ENCODE results near the gene RIPOR2.

Gene RIPOR2

GRCh38 chr6:24899997-24900325 is 35.8 kb downstream of the RIPOR2 start (continued):
- no peak for TF ChIP-seq ZNF843 (tag by site-specific recombination; IDR thresholded peaks at IDR 0.05)

DNA sequence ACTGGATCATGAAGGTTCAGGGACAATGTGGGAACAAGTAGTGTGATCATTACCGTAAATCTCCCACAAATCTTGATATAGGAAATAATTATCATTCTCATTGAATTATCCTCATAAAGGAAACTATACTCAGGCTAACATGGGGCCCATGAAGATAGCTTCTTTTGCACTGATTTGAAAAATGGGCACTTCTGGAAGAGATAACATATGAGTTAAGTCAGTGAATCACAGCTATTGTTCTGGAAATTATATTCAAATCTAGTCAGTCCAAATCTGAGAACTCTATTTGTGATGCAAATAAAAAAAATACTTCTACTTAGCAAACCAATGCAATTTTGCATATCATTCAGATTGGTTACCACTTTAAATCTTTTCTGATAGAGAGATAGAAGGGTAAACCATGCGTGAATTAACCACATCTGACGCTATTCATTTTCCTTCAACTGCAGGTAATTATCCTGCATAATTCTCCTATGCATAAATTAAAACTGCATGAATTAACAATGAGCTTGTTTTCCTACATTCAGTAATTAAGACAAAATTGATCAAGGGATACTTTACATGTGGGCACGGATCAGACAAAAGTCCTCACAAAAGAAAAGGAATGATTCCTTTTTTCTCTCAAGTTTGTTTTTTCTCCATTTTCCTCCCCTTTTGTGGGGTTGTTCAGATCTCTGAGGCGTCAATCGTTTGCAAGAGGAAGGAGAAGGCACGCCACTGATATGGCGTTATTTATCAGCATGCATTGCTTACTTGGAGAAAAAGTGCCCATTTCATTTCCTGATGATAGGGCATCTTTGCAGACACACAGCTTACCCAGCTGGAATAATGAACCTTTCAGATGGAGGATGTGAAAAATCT is 36.4 kb downstream of the RIPOR2 start:
- Histone ChIP-seq H3K4me3 (ENCODE audit: low read depth, low read length) (no peak overlapping the region), H3K4me1 (ENCODE audit: control insufficient read depth, insufficient read depth, low read length) (no peaks in the 10 kb centered on the region), H3K27ac (ENCODE audit: extremely low read depth, low read depth, low read length) (no peak overlapping the region), H3K36me3 (ENCODE audit: control insufficient read depth in 2 of 2, insufficient read depth in 1 of 2, low read length in 2 of 2) (no peaks in the 10 kb centered on the region), H3K9me3 (ENCODE audit: control insufficient read depth, insufficient read depth, low read depth, low read length) (no peaks in the 10 kb centered on the region)
- TF ChIP-seq SCRT1 (tag by site-specific recombination; IDR thresholded peaks at IDR 0.05; ENCODE audit: borderline replicate concordance) (no peak), ZNF155 (tag by site-specific recombination; IDR thresholded peaks at IDR 0.05) (no peak), KLF8 (tag by site-specific recombination; IDR thresholded peaks at IDR 0.05) (no peak), ZNF692 (tag by site-specific recombination; IDR thresholded peaks at IDR 0.05) (no peak), ZNF416 (tag by site-specific recombination; IDR thresholded peaks at IDR 0.05) (no peak), FEZF1 (tag by site-specific recombination; IDR thresholded peaks at IDR 0.05) (no peak), ZNF670 (tag by site-specific recombination; IDR thresholded peaks at IDR 0.05; ENCODE audit: low read depth) (no peak), ZNF23 (tag by site-specific recombination; IDR thresholded peaks at IDR 0.05; ENCODE audit: borderline replicate concordance) (no peak), ZNF701 (tag by site-specific recombination; IDR thresholded peaks at IDR 0.05) (no peak), OVOL3 (tag by site-specific recombination; IDR thresholded peaks at IDR 0.05) (no peak), ZNF16 (tag by site-specific recombination; IDR thresholded peaks at IDR 0.05; ENCODE audit: low read depth) (no peak), OSR2 (tag by site-specific recombination; IDR thresholded peaks at IDR 0.05) (no peak), ZBTB20 (tag by site-specific recombination; IDR thresholded peaks at IDR 0.05) (no peak), YY2 (tag by site-specific recombination; IDR thresholded peaks at IDR 0.05) (no peak), ZFP37 (tag by site-specific recombination; IDR thresholded peaks at IDR 0.05) (no peak), KLF16 (tag by site-specific recombination; IDR thresholded peaks at IDR 0.05) (no peak)
- TF ChIP-seq, protein P1, sequence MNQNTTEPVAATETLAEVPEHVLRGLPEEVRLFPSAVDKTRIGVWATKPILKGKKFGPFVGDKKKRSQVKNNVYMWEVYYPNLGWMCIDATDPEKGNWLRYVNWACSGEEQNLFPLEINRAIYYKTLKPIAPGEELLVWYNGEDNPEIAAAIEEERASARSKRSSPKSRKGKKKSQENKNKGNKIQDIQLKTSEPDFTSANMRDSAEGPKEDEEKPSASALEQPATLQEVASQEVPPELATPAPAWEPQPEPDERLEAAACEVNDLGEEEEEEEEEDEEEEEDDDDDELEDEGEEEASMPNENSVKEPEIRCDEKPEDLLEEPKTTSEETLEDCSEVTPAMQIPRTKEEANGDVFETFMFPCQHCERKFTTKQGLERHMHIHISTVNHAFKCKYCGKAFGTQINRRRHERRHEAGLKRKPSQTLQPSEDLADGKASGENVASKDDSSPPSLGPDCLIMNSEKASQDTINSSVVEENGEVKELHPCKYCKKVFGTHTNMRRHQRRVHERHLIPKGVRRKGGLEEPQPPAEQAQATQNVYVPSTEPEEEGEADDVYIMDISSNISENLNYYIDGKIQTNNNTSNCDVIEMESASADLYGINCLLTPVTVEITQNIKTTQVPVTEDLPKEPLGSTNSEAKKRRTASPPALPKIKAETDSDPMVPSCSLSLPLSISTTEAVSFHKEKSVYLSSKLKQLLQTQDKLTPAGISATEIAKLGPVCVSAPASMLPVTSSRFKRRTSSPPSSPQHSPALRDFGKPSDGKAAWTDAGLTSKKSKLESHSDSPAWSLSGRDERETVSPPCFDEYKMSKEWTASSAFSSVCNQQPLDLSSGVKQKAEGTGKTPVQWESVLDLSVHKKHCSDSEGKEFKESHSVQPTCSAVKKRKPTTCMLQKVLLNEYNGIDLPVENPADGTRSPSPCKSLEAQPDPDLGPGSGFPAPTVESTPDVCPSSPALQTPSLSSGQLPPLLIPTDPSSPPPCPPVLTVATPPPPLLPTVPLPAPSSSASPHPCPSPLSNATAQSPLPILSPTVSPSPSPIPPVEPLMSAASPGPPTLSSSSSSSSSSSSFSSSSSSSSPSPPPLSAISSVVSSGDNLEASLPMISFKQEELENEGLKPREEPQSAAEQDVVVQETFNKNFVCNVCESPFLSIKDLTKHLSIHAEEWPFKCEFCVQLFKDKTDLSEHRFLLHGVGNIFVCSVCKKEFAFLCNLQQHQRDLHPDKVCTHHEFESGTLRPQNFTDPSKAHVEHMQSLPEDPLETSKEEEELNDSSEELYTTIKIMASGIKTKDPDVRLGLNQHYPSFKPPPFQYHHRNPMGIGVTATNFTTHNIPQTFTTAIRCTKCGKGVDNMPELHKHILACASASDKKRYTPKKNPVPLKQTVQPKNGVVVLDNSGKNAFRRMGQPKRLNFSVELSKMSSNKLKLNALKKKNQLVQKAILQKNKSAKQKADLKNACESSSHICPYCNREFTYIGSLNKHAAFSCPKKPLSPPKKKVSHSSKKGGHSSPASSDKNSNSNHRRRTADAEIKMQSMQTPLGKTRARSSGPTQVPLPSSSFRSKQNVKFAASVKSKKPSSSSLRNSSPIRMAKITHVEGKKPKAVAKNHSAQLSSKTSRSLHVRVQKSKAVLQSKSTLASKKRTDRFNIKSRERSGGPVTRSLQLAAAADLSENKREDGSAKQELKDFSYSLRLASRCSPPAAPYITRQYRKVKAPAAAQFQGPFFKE (tag by site-specific recombination; IDR thresholded peaks at IDR 0.05; ENCODE audit: borderline replicate concordance) = no peak
- POLR2A ChIA-PET = no interaction called here
- CTCF ChIA-PET = interaction anchor here (0.5 to 1.5 kb wide), 8 partner anchors 26 to 839 kb away, joined by 3 to 6 read pairs (median 4); no protein-coding TSS in a partner anchor

Data from HEK293 (cell line).